CD14-positive monocyte (primary cell): ENCODE data around the gene CDH5. TPM values are rescaled to one million over a fixed set of nuclear protein-coding genes. Genes with fewer than 3 reads are reported as not detected.
"Not testable (repeated sequence)": the region's sequence is repeated elsewhere in the genome, so short reads cannot be mapped to it uniquely, and the experiment has no call there.

Source experiments
- DNase-seq, 3 donors: peaks; one replicate each; pipeline ENCODE4 v3.0.0-alpha.2; 2011 to 2022
- H2AFZ ChIP-seq: 2 replicates; pipeline ENCODE4 v1.6.0; 2012; ENCODE audit warnings: mild to moderate bottlenecking, low read depth, low read length, inconsistent platforms; ENCODE audit not compliant: insufficient read depth, poor library complexity, severe bottlenecking
- H3K27ac ChIP-seq, 2 donors: 1 replicate in 1 of 2; 2 replicates in 1 of 2; pipeline ENCODE4 v1.5.1; 2012 to 2013; ENCODE audit warnings: low read length in 2 of 2, control low read depth in 1 of 2, inconsistent platforms in 1 of 2, low read depth in 1 of 2, mild to moderate bottlenecking in 1 of 2
- H3K27me3 ChIP-seq, 2 donors: one replicate each; pipeline versions ENCODE4 v1.6.0 to v1.6.1; 2011 to 2013; ENCODE audit warnings: low read length in 2 of 2; ENCODE audit not compliant: control insufficient read depth in 2 of 2, insufficient read depth in 2 of 2
- H3K36me3 ChIP-seq, 2 donors: replicated peaks in 1 of 2; 1 replicate in 1 of 2; 2 replicates in 1 of 2; pipeline versions ENCODE4 v1.5.1 to v1.6.1; 2012 to 2013; ENCODE audit warnings: low read length in 2 of 2, control low read depth in 1 of 2, inconsistent platforms in 1 of 2, mild to moderate bottlenecking in 1 of 2; ENCODE audit not compliant: insufficient read depth in 2 of 2, control insufficient read depth in 1 of 2
- H3K4me1 ChIP-seq, 2 donors: 1 replicate in 1 of 2; 2 replicates in 1 of 2; pipeline versions ENCODE4 v1.5.1 to v1.6.1; 2012 to 2013; ENCODE audit warnings: low read length in 2 of 2, control low read depth in 1 of 2, inconsistent platforms in 1 of 2, mild to moderate bottlenecking in 1 of 2, moderate library complexity in 1 of 2; ENCODE audit not compliant: insufficient read depth in 2 of 2, control insufficient read depth in 1 of 2
- H3K4me2 ChIP-seq: replicated peaks from 2 replicates; pipeline ENCODE3; 2012; ENCODE audit warnings: low read length, moderate library complexity, mild to moderate bottlenecking; ENCODE audit not compliant: poor library complexity, severe bottlenecking; ENCODE audit errors: extremely low read depth
- H3K4me3 ChIP-seq, 3 experiments: fragments of 200-600 bp in 1 of 3; sonication (generic) in 1 of 3; replicated peaks in 1 of 3; 1 replicate in 2 of 3; 2 replicates in 1 of 3; pipeline ENCODE4 v1.5.1; 2011 to 2013; ENCODE audit warnings: low read length in 3 of 3, mild to moderate bottlenecking in 3 of 3, control low read depth in 2 of 3, low read depth in 2 of 3, inconsistent platforms in 1 of 3, moderate library complexity in 1 of 3
- H3K79me2 ChIP-seq: 2 replicates; pipeline ENCODE4 v1.6.0; 2012; ENCODE audit warnings: mild to moderate bottlenecking, control low read depth, inconsistent platforms, low read length, moderate library complexity; ENCODE audit not compliant: insufficient read depth
- H3K9ac ChIP-seq: 2 replicates; pipeline ENCODE4 v1.6.0; 2017; ENCODE audit warnings: low read length, mild to moderate bottlenecking; ENCODE audit not compliant: insufficient read depth, poor library complexity, severe bottlenecking
- H3K9me3 ChIP-seq, 2 donors: replicated peaks in 1 of 2; 1 replicate in 1 of 2; 2 replicates in 1 of 2; pipeline versions ENCODE4 v1.5.1 to v1.6.1; 2012 to 2013; ENCODE audit warnings: low read length in 2 of 2, control low read depth in 1 of 2; ENCODE audit not compliant: control insufficient read depth in 1 of 2, insufficient read depth in 1 of 2
- H4K20me1 ChIP-seq: 2 replicates; pipeline ENCODE4 v1.6.0; 2012; ENCODE audit warnings: mild to moderate bottlenecking, low read length, control low read depth, moderate library complexity; ENCODE audit not compliant: insufficient read depth
- H3K27ac Mint-ChIP-seq, 7 donors: one replicate each; pipeline ENCODE4 v1.8.0; 2020; ENCODE audit warnings: mild to moderate bottlenecking in 7 of 7, mixed read lengths in 7 of 7, moderate library complexity in 6 of 7, inconsistent platforms in 2 of 7
- H3K27me3 Mint-ChIP-seq, 3 donors: one replicate each; pipeline ENCODE4 v1.8.0; 2021 to 2022; ENCODE audit warnings: low read depth in 3 of 3, mild to moderate bottlenecking in 3 of 3, mixed read lengths in 3 of 3, moderate library complexity in 3 of 3, inconsistent platforms in 1 of 3
- H3K36me3 Mint-ChIP-seq, 2 donors: one replicate each; pipeline ENCODE4 v1.8.0; 2020; ENCODE audit warnings: mixed read lengths in 2 of 2, inconsistent platforms in 1 of 2, mild to moderate bottlenecking in 1 of 2
- H3K4me1 Mint-ChIP-seq: one replicate; pipeline ENCODE4 v1.8.0; 2020; ENCODE audit warnings: mild to moderate bottlenecking, mixed read lengths
- H3K4me3 Mint-ChIP-seq, 2 donors: one replicate each; pipeline ENCODE4 v1.8.0; 2020; ENCODE audit warnings: mild to moderate bottlenecking in 2 of 2, mixed read lengths in 2 of 2, moderate library complexity in 1 of 2
- H3K9me3 Mint-ChIP-seq, 7 donors: one replicate each; pipeline ENCODE4 v1.8.0; 2020 to 2022; ENCODE audit warnings: mixed read lengths in 7 of 7, mild to moderate bottlenecking in 6 of 7, moderate library complexity in 6 of 7, inconsistent platforms in 2 of 7
- WGBS: methylation state at CpG from one replicate; pipeline ENCODE4 v1.1.5; 2013; ENCODE audit warnings: missing lambda C conversion rate; ENCODE audit not compliant: insufficient coverage; 5-methylcytosine and 5-hydroxymethylcytosine counted together
- intact Hi-C, 2 donors: fragments of 100-400 bp; cut with micrococcal nuclease; formaldehyde crosslinking; loops; one replicate each; pipeline versions ENCODE4 v1.15.0 to v1.15.1; 2023
- polyA plus RNA-seq, 3 donors: library from polyadenylated mRNA; depleted of rRNA in 1 of 3; unstranded in 2 of 3; stranded (reverse) in 1 of 3; fragments of 300-500 nt in 2 of 3; fragments of >200 nt in 1 of 3; fragmentation: Illumina TruSeq in 2 of 3; gene quantifications; 1 replicate in 2 of 3; 2 replicates in 1 of 3; pipeline ENCODE4 v1.2.3, GENCODE V29; 2012 to 2021
- TF ChIP-seq, protein P1 (sequence below): fragments of 200-600 bp; IDR thresholded peaks from one replicate; pipeline ENCODE4 v1.8.0; 2022; ENCODE audit warnings: antibody characterized with exemption, mild to moderate bottlenecking

The CDH5 gene
- polyA plus RNA-seq, 3 donors, result 0.12 to 0.22 TPM; not detected in 1

DNA sequence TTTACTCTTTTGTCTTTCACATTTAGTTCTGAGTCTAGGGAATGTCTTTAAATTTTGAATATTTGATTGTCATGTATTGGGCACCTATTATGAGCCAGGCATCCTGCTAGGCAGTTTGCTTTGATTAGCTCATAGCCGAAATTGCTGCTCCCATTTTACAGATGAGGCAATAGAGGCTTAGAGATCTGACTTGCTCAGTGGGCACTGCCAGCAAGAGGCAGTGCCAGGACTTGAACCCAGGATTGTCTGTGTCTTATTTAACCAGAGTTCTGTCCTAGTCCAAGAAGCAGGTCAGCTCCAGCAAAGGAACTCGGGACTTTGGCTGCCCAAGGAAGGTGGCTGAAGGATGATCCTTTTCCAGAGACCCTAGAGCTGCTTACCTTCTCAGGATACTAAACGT, 85.1 kb downstream of the CDH5 start:
- Histone ChIP-seq H3K79me2 (no peaks in the 10 kb centered on the region), H3K36me3 (no peaks in the 10 kb centered on the region), H3K9ac (no peak overlapping the region), H3K4me1 (no peaks in the 10 kb centered on the region), H3K27ac (no peak overlapping the region), H3K27me3 (peaks cover 0 to 3% of the 10 kb centered on the region in 2 donors), H4K20me1 (no peaks in the 10 kb centered on the region), H3K4me3 (no peak overlapping the region), H3K9me3 (no peaks in the 10 kb centered on the region), H3K4me2 (no peak overlapping the region), H2AFZ (no peak overlapping the region)
- no peaks in the 10 kb centered on the region for H3K9me3 Mint-ChIP-seq
- no peak for DNase-seq
- H3K4me3 Mint-ChIP-seq, result no peak overlapping the region
- H3K27me3 Mint-ChIP-seq, result peaks cover 6 to 16% (median 14%) of the 10 kb centered on the region in 3 donors
- H3K36me3 Mint-ChIP-seq, result no peaks in the 10 kb centered on the region
- TF ChIP-seq, protein P1, sequence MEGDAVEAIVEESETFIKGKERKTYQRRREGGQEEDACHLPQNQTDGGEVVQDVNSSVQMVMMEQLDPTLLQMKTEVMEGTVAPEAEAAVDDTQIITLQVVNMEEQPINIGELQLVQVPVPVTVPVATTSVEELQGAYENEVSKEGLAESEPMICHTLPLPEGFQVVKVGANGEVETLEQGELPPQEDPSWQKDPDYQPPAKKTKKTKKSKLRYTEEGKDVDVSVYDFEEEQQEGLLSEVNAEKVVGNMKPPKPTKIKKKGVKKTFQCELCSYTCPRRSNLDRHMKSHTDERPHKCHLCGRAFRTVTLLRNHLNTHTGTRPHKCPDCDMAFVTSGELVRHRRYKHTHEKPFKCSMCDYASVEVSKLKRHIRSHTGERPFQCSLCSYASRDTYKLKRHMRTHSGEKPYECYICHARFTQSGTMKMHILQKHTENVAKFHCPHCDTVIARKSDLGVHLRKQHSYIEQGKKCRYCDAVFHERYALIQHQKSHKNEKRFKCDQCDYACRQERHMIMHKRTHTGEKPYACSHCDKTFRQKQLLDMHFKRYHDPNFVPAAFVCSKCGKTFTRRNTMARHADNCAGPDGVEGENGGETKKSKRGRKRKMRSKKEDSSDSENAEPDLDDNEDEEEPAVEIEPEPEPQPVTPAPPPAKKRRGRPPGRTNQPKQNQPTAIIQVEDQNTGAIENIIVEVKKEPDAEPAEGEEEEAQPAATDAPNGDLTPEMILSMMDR, result no peak
- no peak overlapping the region for H3K27ac Mint-ChIP-seq
- no peaks in the 10 kb centered on the region for H3K4me1 Mint-ChIP-seq
- intact Hi-C loops, result no loop called here
- WGBS, result 83% methylated on average over 2 of the region's 3 CpGs

GRCh38 chr16:66453230-66453629, 86.7 kb downstream of the CDH5 start:
- intact Hi-C loops, H4K20me1 ChIP-seq, H3K4me2 ChIP-seq, H3K79me2 ChIP-seq, H3K36me3 ChIP-seq, H2AFZ ChIP-seq, H3K27ac ChIP-seq, H3K4me3 Mint-ChIP-seq, H3K4me1 ChIP-seq, H3K9ac ChIP-seq, H3K27ac Mint-ChIP-seq, H3K4me1 Mint-ChIP-seq, H3K9me3 Mint-ChIP-seq, H3K4me3 ChIP-seq, H3K27me3 ChIP-seq, H3K36me3 Mint-ChIP-seq, DNase-seq, H3K9me3 ChIP-seq: not testable (repeated sequence)
- peaks cover 6 to 13% (median 7%) of the 10 kb centered on the region in 3 donors for H3K27me3 Mint-ChIP-seq
- WGBS, result no CpG with 5 or more reads among the region's 1 CpG

Other genes starting within 250 kb of the CDH5 start
- gene BEAN1, start 60.6 kb downstream of the CDH5 start, polyA plus RNA-seq, result under 1 TPM in 2 of 3 donors, not detected in 1; 0.12 to 0.81 TPM
- gene TK2, start 183.4 kb downstream of the CDH5 start, polyA plus RNA-seq, result 10 to 100 TPM; 29.8 to 38.9 (median 32.4) TPM
- gene CKLF, start 185.9 kb downstream of the CDH5 start, polyA plus RNA-seq, result 100 to 1,000 TPM; 285 to 430 (median 374) TPM
- gene CMTM1, start 199.7 kb downstream of the CDH5 start, polyA plus RNA-seq, result 1 to 10 TPM; 1.6 to 3.3 (median 2.5) TPM
- gene CMTM2, start 212.8 kb downstream of the CDH5 start, polyA plus RNA-seq, result 10 to 100 TPM; 11.0 to 41.6 (median 39.1) TPM
- gene CMTM3, start 238.0 kb downstream of the CDH5 start, polyA plus RNA-seq, result 100 to 1,000 TPM; 125 to 131 (median 126) TPM